Esophagus squamous epithelium (tissue), 5 donors: ENCODE data around the gene GALNS. TPM values are rescaled to one million over a fixed set of nuclear protein-coding genes. Genes with fewer than 3 reads are reported as not detected.

ENCODE experiments used
- DNase-seq: peaks from one replicate; lab custom pipeline; 2025; lab: John Stamatoyannopoulos, UW
- H3K27ac ChIP-seq, 4 donors: fragments of 200-600 bp; sonication (generic); one replicate each; pipeline ENCODE4 v1.5.1; 2016 to 2019; ENCODE audit warnings: mild to moderate bottlenecking in 1 of 4
- H3K27me3 ChIP-seq, 4 donors: fragments of 200-600 bp; sonication (generic); 1 replicate in 3 of 4; 2 replicates in 1 of 4; pipeline versions ENCODE4 v1.5.1 to v1.6.0; 2017 to 2021; ENCODE audit warnings: antibody characterized with exemption in 1 of 4
- H3K36me3 ChIP-seq, 3 donors: fragments of 200-600 bp; sonication (generic); one replicate each; pipeline ENCODE4 v1.5.1; 2016 to 2019
- H3K4me1 ChIP-seq, 3 donors: fragments of 200-600 bp; sonication (generic); one replicate each; pipeline ENCODE4 v1.5.1; 2017 to 2019
- H3K4me3 ChIP-seq, 4 donors: fragments of 200-600 bp; sonication (generic); 1 replicate in 3 of 4; 2 replicates in 1 of 4; pipeline ENCODE4 v1.5.1; 2016 to 2019; ENCODE audit warnings: mild to moderate bottlenecking in 2 of 4, moderate library complexity in 1 of 4
- H3K9me3 ChIP-seq, 3 donors: fragments of 200-600 bp; sonication (generic); one replicate each; pipeline ENCODE4 v1.5.1; 2016 to 2019
- POLR2A ChIP-seq, 4 donors: fragments of 450-650 bp; IDR thresholded peaks; one replicate each; pipeline ENCODE4 v1.6.1; 2017; ENCODE audit warnings: antibody characterized with exemption in 4 of 4, mild to moderate bottlenecking in 4 of 4, moderate library complexity in 3 of 4
- WGBS, 2 donors: methylation state at CpG; one replicate each; pipeline ENCODE4 v1.1.5; 2018; 5-methylcytosine and 5-hydroxymethylcytosine counted together
- intact Hi-C: fragments of 100-400 bp; cut with DNase I; formaldehyde crosslinking; loops from one replicate; pipeline ENCODE4 v1.15.0; 2022
- total RNA-seq, 4 donors: library from RNA; depleted of rRNA; stranded (reverse); fragments of >200 nt; gene quantifications; one replicate each; pipeline ENCODE4 v1.1.0, GENCODE V29; 2016
- TF ChIP-seq, protein P1 (sequence below), 6 experiments: fragments of 450-650 bp in 4 of 6; fragments of 200-600 bp in 2 of 6; sonication (generic) in 2 of 6; IDR thresholded peaks; one replicate each; pipeline ENCODE4 v1.5.1; 2016 to 2019; ENCODE audit warnings: antibody characterized with exemption in 6 of 6, mild to moderate bottlenecking in 4 of 6, moderate library complexity in 4 of 6
- donor health status: DM: yes; HTN: yes; CAD: no.

The GALNS gene
- total RNA-seq, 4 donors from 2014 or later: 9.5 to 24.2 (median 20.5) TPM

GRCh38 chr16:88836791-88837190, 20.0 kb downstream of the GALNS start:
- TF ChIP-seq POLR2A (IDR thresholded peaks at IDR 0.05): no peak
- TF ChIP-seq, protein P1, sequence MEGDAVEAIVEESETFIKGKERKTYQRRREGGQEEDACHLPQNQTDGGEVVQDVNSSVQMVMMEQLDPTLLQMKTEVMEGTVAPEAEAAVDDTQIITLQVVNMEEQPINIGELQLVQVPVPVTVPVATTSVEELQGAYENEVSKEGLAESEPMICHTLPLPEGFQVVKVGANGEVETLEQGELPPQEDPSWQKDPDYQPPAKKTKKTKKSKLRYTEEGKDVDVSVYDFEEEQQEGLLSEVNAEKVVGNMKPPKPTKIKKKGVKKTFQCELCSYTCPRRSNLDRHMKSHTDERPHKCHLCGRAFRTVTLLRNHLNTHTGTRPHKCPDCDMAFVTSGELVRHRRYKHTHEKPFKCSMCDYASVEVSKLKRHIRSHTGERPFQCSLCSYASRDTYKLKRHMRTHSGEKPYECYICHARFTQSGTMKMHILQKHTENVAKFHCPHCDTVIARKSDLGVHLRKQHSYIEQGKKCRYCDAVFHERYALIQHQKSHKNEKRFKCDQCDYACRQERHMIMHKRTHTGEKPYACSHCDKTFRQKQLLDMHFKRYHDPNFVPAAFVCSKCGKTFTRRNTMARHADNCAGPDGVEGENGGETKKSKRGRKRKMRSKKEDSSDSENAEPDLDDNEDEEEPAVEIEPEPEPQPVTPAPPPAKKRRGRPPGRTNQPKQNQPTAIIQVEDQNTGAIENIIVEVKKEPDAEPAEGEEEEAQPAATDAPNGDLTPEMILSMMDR (IDR thresholded peaks at IDR 0.05): no peak
- Histone ChIP-seq H3K4me1 (peaks cover 0 to 4% (median 0%) of the 10 kb centered on the region in 3 donors), H3K27me3 (no peaks in the 10 kb centered on the region), H3K36me3 (peaks cover 12 to 72% (median 18%) of the 10 kb centered on the region in 3 donors), H3K9me3 (no peaks in the 10 kb centered on the region), H3K4me3 (no peak overlapping the region), H3K27ac (no peak overlapping the region)
- DNase-seq: no peak
- WGBS, 2 donors: 89 to 94% methylated on average over 11 to 12 of the region's 17 CpGs
- intact Hi-C loops: no loop called here

- no peaks in the 10 kb centered on the region for H3K27me3 ChIP-seq
- H3K4me1 ChIP-seq: peaks cover 0 to 6% (median 0%) of the 10 kb centered on the region in 3 donors
- H3K27ac ChIP-seq: peak overlapping the region in 2 of 4 donors; percentile 21 to 34
- DNase-seq: no peak
- peaks cover 12 to 62% (median 16%) of the 10 kb centered on the region in 3 donors for H3K36me3 ChIP-seq
- WGBS, 2 donors: 93 to 100% methylated on average over 4 to 20 of the region's 33 CpGs
- H3K4me3 ChIP-seq: no peak overlapping the region
- no peak for TF ChIP-seq POLR2A (IDR thresholded peaks at IDR 0.05)
- TF ChIP-seq, protein P1 (IDR thresholded peaks at IDR 0.05): no peak
- intact Hi-C loops: no loop called here
- H3K9me3 ChIP-seq: no peaks in the 10 kb centered on the region
Observed at GRCh38 chr16:88835818-88836217, 20.9 kb downstream of the GALNS start.

- no peaks in the 10 kb centered on the region for H3K27me3 ChIP-seq
- no peak for DNase-seq
- no peaks in the 10 kb centered on the region for H3K9me3 ChIP-seq
- 79 to 80% methylated on average over 3 to 7 of the region's 11 CpGs for WGBS, 2 donors
- TF ChIP-seq POLR2A (IDR thresholded peaks at IDR 0.05): no peak
- TF ChIP-seq, protein P1 (IDR thresholded peaks at IDR 0.05): no peak
- intact Hi-C loops: no loop called here
- H3K27ac ChIP-seq: peak overlapping the region in 2 of 4 donors; percentile 25 to 34
- peaks cover 12 to 58% (median 12%) of the 10 kb centered on the region in 3 donors for H3K36me3 ChIP-seq
- no peak overlapping the region for H3K4me3 ChIP-seq
- H3K4me1 ChIP-seq: peaks cover 0 to 6% (median 0%) of the 10 kb centered on the region in 3 donors
Observed at GRCh38 chr16:88835383-88835782, 21.4 kb downstream of the GALNS start.

DNA sequence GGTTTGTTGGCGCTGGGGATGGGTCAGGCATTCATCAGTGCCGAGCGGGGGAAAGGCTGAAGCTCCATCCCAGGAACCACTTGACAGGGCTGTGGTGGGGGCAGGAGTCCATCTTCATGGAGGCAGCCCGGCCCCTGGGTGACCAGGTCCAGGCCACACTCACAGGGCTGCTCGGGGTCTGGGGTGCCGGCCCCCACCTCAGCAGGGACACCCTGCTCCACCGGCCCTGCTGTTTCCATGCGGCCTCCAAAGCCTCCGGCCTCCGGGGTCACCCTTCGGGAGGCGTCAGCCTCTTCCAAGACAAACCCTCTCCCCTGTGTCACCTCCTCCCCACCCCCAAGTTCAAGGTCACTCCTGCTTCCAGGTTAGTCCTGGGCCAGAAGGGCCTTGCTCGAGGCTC, 22.1 kb downstream of the GALNS start:
- Histone ChIP-seq H3K27me3 (no peaks in the 10 kb centered on the region), H3K27ac (peak overlapping the region in 2 of 4 donors; percentile 21 to 25), H3K4me3 (no peak overlapping the region), H3K9me3 (no peaks in the 10 kb centered on the region), H3K4me1 (peaks cover 0 to 8% (median 0%) of the 10 kb centered on the region in 3 donors), H3K36me3 (peaks cover 5 to 52% (median 5%) of the 10 kb centered on the region in 3 donors)
- intact Hi-C loops: no loop called here
- 90 to 94% methylated on average over 2 to 8 of the region's 13 CpGs for WGBS, 2 donors
- TF ChIP-seq POLR2A (IDR thresholded peaks at IDR 0.05): no peak
- TF ChIP-seq, protein P1 (IDR thresholded peaks at IDR 0.05): no peak
- DNase-seq: no peak

DNA sequence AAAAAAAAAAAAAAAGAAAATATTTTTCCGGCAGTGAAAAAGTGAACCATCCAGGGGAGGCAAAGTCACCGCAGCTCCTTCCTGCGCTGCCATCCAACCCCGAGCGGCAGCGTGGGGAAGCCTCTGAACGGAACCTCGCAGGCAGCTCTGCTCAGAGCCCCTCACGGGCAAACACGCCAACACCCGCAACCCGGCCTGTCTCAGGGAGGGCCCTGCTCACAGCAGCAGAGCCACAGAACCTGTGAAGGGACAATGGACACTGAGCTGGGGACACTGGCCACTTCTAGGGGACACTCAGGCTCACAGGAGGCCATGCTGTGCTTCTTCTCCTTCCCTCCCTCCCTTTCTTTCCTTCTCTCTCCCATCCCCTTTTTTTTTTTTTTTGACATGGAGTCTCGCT, 23.7 kb downstream of the GALNS start:
- intact Hi-C loops: no loop called here
- peaks cover 0 to 12% (median 0%) of the 10 kb centered on the region in 3 donors for H3K4me1 ChIP-seq
- no peak for TF ChIP-seq POLR2A (IDR thresholded peaks at IDR 0.05)
- TF ChIP-seq, protein P1 (IDR thresholded peaks at IDR 0.05): no peak
- H3K9me3 ChIP-seq: no peaks in the 10 kb centered on the region
- WGBS, 2 donors: 91 to 94% methylated on average over 12 to 13 of the region's 13 CpGs
- H3K36me3 ChIP-seq: peaks cover 0 to 51% (median 0%) of the 10 kb centered on the region in 3 donors
- no peaks in the 10 kb centered on the region for H3K27me3 ChIP-seq
- H3K4me3 ChIP-seq: no peak overlapping the region
- no peak for DNase-seq
- H3K27ac ChIP-seq: no peak overlapping the region
